ENCODE data around the gene PEMT. TPM values are rescaled to one million over a fixed set of nuclear protein-coding genes. Genes with fewer than 3 reads are reported as not detected.

PEMT gene
- total RNA-seq, 4 donors from 2014 or later: 24.6 to 32.2 (median 28.2) TPM

DNA sequence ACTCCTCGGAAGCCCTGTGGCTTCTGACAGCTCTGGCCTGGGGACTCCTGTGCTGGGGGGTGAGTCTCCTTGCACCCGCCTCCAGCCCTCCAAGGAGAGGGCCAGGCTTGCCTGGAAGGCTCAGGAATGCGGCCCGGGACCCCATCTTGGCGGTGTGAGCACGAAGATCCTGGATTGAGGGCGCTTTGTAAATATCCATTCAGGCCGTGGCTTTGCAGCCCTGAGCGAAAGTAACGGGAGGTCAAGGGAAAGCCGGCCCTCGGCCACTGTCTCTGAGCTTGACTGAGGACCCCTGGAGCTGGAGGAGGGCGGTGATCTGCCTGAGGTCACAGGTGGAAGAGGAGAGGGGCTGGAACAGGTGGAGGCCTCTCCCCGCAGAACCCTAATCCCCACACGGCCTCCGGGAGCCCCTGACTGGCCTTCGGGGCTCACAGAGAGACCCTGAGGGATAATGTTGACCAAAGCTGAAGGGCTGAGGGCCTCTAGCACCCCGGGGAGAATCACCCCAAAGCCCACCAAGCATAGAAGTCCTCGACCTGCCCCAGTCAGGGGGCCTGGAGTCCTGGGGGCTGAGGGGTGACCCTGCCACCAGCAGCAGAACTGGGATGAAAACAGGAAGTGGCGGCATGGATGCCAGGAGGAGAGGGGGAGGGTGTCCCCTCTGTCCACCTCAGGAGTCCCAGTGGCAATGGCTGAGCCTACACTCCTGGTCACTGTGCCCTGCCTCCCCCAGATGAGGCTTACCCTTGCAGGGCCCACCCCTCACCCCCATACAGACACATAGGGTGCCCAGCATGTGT, 87.0 kb downstream of the PEMT start:
- no peak for DNase-seq
- no peak for TF ChIP-seq POLR2A (IDR thresholded peaks at IDR 0.05)
- TF ChIP-seq, protein P1, sequence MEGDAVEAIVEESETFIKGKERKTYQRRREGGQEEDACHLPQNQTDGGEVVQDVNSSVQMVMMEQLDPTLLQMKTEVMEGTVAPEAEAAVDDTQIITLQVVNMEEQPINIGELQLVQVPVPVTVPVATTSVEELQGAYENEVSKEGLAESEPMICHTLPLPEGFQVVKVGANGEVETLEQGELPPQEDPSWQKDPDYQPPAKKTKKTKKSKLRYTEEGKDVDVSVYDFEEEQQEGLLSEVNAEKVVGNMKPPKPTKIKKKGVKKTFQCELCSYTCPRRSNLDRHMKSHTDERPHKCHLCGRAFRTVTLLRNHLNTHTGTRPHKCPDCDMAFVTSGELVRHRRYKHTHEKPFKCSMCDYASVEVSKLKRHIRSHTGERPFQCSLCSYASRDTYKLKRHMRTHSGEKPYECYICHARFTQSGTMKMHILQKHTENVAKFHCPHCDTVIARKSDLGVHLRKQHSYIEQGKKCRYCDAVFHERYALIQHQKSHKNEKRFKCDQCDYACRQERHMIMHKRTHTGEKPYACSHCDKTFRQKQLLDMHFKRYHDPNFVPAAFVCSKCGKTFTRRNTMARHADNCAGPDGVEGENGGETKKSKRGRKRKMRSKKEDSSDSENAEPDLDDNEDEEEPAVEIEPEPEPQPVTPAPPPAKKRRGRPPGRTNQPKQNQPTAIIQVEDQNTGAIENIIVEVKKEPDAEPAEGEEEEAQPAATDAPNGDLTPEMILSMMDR (IDR thresholded peaks at IDR 0.05): no peak
- no peak overlapping the region for H3K27ac ChIP-seq
- H3K4me1 ChIP-seq: peaks cover 0 to 15% (median 5%) of the 10 kb centered on the region in 3 donors
- 91 to 100% methylated on average over 2 to 4 of the region's 20 CpGs for WGBS, 2 donors
- H3K27me3 ChIP-seq: peaks cover 0 to 2% (median 0%) of the 10 kb centered on the region in 4 donors
- intact Hi-C loops (cut with DNase I): no loop called here
- H3K36me3 ChIP-seq: peaks cover 0 to 15% (median 0%) of the 10 kb centered on the region in 3 donors
- H3K4me3 ChIP-seq: no peak overlapping the region
- no peaks in the 10 kb centered on the region for H3K9me3 ChIP-seq

DNA sequence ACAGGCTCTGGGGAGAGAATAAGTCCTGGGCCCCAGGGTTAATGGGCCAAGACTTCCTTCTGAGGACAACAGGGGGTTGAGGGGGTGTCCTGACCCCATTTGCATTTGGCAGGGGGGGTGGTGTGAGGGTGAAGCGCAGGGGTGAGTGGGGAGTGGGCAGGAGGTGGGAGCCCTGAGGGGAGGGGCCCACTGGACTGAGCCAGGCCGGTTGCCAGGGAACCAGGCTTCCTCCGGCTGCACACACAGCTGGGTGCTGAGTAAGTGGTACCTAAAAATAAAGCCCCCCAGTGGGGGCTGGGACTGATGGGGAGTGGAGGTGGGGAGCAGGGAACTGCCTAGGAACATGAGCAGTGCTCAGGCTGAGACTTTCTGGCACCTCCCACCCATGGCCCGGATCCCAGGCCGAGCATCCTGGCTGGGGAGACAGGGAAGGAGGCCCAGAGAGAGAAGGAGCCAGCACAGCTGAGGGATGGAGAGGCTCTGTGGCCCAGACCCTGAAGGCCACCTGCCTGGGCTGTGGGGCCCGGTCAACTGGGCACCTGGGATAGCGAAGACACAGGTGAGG, 87.9 kb downstream of the PEMT start:
- H3K36me3 ChIP-seq: peaks cover 0 to 9% (median 0%) of the 10 kb centered on the region in 3 donors
- WGBS, 2 donors: 45 to 68% methylated on average over 2 to 4 of the region's 7 CpGs
- no peak for TF ChIP-seq POLR2A (IDR thresholded peaks at IDR 0.05)
- TF ChIP-seq, protein P1 (IDR thresholded peaks at IDR 0.05): no peak
- intact Hi-C loops (cut with DNase I): no loop called here
- H3K4me3 ChIP-seq: no peak overlapping the region
- no peak overlapping the region for H3K27ac ChIP-seq
- peaks cover 0 to 15% (median 5%) of the 10 kb centered on the region in 3 donors for H3K4me1 ChIP-seq
- H3K9me3 ChIP-seq: no peaks in the 10 kb centered on the region
- DNase-seq: no peak
- H3K27me3 ChIP-seq: peaks cover 0 to 2% (median 0%) of the 10 kb centered on the region in 4 donors

DNA sequence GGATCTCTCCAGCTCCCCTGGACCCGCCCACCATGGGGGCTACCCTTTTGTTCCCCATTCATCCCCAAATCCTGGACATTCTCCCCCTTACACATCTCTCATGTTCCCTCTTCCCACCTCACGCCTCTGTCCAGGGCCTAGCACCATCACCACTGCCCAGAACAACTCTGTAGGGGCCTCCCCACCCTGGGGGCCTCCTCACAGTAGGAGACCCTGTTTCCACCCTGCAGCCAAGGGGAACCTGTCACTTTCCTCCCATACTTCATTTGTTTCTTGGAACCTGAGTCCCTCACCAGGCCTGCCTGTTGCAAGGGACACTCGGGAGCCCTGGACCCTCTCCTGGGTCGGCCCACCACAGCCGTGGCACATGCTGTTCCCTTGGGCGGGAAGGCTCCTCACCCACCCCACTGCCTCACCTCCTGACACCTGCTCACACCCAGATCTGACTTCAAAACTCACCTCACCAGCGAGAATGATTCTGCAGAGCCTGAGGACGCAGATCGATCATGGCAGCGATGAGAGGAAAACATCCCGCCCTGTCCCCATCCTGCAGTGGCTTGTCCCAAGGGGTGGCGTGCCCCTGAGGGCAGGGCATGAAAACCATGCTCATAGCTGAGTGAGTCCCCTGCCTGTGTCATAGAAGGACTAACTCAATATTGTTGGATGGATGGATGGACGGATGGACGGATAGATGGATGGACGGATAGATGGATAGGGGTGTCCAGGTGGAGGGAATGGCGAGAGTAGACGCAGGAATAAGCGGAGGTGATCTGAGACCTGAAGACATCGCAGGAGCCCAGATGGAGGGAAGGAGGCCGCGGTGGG, 88.6 kb downstream of the PEMT start:
- no peak for DNase-seq
- 77 to 85% methylated on average over 14 to 19 of the region's 21 CpGs for WGBS, 2 donors
- Histone ChIP-seq H3K36me3 (peaks cover 0 to 2% (median 0%) of the 10 kb centered on the region in 3 donors), H3K4me1 (peaks cover 0 to 15% (median 5%) of the 10 kb centered on the region in 3 donors), H3K27ac (no peak overlapping the region), H3K4me3 (no peak overlapping the region), H3K9me3 (no peaks in the 10 kb centered on the region), H3K27me3 (peaks cover 0 to 2% (median 0%) of the 10 kb centered on the region in 4 donors)
- intact Hi-C loops (cut with DNase I): no loop called here
- no peak for TF ChIP-seq POLR2A (IDR thresholded peaks at IDR 0.05)
- TF ChIP-seq, protein P1 (IDR thresholded peaks at IDR 0.05): no peak

DNA sequence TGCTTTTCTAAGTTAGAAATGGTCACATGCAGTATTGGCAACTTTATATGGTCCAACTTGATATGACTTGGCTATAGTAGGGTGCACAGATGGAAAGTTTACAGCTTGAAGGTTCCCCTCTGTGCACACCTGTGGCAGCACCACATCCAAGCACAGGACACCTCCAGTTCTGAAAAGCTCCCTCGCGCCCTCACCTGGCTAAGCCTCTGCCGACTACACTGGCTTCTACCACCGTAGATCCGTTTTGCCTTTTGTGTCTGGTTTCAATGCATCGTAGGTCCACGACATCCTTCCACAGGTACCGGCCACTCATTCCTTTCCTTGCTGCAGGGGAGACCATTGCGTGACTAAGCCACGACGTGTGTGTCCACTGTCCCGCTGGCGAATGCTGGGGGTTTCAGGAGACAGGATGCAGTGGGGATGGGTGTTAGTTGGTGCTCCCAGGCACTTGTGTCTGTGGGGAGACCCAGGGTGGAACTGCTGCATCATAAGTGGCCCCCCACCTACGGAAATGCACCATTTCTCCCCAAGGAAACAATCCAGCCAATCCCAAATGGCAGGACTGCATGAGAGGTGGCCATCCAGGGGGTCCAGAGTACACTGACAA, 90.4 kb downstream of the PEMT start:
- no peak overlapping the region for H3K4me3 ChIP-seq
- no peak overlapping the region for H3K27ac ChIP-seq
- H3K4me1 ChIP-seq: peaks cover under 1 to 11% (median 3%) of the 10 kb centered on the region in 3 donors
- WGBS, 2 donors: 13 to 46% methylated on average over 7 to 10 of the region's 14 CpGs
- intact Hi-C loops (cut with DNase I): no loop called here
- H3K27me3 ChIP-seq: peaks cover 0 to 4% (median 0%) of the 10 kb centered on the region in 4 donors
- TF ChIP-seq, protein P1 (IDR thresholded peaks at IDR 0.05): peak in 1 of 6 experiments; percentile 6
- TF ChIP-seq POLR2A (IDR thresholded peaks at IDR 0.05): no peak
- no peaks in the 10 kb centered on the region for H3K36me3 ChIP-seq
- no peak for DNase-seq
- H3K9me3 ChIP-seq: no peaks in the 10 kb centered on the region
